Amniotic stem cell (primary cell): ENCODE results near the gene DDX23.
A peak's percentile ranks its signal among the peaks of the same experiment; 100 is the strongest.

ENCODE experiments used
- DNase-seq: peaks from one replicate; lab custom pipeline; 2025; lab: John Stamatoyannopoulos, UW

DDX23 gene

DNA sequence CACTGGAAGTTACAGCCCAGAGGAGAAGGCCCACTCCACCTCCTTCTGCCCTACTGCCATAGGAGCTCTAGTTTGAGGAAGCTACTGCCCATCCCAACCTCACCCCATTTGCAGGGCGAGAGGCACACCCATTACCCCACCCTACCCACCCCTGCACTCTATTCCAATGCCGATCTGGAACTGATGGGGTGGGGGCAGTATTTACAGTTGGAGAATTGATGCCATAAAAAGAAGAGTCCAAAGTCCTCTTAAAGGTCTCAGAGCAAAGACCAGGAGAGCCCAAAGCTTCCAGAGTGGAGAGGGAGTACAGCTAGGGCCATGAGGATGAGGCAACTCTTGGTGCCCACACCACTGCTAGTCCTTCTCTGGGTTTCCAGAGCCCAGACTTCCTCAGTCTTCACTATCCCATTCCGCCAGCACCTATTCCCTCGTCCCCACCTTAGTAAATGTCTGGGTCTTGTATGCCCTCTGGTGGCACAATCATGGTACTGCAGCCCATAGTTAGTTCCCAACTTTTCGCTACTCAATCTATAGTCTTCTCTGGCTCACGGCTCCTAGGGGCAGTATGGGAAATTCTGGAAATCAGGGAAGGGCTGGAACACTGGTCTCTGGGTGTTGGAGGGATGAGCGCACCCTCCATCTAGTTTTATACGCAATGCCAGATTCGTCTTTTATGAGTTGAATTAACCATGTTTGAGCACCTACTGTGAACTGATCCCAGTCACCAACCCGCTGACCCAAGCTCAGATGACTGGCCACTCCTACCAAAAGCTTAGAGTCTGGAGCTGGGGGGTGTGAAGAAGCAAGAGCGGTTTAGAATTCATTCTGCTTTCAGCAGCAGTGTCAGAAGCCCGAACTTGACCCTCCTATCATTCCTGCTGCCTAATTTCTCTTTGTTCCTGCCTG is 56.2 kb downstream of the DDX23 start:
- peak; percentile 63 for DNase-seq

DNA sequence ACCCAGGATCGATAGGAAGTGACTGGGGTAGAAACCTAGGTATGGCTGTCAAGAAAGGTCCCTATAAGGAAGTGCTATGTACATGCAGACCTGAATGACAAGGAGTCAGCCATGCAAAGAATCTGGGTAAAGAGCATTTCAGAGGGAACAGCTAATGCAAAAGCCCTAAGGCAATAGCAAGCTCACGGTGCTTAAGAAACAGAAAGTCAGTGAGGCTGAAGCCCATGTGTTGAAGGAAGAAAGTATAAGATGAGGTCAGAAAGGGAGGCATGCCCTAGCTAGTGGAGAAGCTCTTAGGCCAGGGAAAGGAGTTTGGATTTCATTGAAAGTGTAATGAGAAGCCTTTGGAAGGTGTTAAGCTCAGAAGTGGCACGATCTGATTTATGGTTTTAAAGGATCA is 57.1 kb downstream of the DDX23 start:
- peak; percentile 72 for DNase-seq

DNA sequence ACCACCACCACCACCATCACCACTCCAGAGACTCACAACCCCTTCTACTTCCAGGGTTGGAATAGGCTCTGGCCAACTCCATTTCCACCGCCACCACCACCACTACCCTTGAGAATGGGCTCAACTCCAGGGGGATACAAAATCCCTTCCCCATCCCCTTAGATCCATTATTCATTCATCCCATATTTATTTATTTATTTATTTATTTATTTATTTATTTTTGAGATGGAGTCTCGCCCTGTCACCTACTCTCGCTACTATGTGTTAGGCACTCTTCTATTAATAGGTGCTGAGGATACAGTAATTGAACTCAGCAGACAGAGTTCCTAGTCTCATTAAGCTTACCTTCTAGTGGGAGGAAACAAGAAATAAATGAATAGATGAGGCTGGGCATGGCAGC is 58.3 kb downstream of the DDX23 start:
- DNase-seq = no peak

DNA sequence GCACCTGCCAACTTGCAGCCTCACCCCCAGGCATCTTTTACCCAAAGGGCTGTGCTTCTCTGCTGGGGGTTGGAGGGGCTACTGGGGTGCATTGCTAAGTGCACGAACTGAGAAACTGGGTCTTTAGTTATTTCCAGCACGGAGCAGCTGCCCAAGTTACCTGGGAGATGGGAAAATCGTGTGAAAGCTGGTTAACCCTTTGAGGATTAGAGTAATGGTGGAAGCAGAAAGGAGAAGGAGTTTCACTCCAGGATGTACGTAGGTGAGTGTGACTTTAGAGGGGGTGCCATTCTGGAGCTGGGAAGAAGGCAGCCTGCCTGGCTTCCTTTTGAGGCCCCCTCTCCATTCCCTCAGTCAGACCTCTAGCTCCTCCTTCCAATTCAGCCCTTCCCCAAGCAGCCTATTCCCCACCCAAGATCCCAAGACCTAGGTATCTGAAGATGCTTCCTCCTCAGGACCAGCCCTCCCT is 62.1 kb downstream of the DDX23 start:
- no peak for DNase-seq

DNA sequence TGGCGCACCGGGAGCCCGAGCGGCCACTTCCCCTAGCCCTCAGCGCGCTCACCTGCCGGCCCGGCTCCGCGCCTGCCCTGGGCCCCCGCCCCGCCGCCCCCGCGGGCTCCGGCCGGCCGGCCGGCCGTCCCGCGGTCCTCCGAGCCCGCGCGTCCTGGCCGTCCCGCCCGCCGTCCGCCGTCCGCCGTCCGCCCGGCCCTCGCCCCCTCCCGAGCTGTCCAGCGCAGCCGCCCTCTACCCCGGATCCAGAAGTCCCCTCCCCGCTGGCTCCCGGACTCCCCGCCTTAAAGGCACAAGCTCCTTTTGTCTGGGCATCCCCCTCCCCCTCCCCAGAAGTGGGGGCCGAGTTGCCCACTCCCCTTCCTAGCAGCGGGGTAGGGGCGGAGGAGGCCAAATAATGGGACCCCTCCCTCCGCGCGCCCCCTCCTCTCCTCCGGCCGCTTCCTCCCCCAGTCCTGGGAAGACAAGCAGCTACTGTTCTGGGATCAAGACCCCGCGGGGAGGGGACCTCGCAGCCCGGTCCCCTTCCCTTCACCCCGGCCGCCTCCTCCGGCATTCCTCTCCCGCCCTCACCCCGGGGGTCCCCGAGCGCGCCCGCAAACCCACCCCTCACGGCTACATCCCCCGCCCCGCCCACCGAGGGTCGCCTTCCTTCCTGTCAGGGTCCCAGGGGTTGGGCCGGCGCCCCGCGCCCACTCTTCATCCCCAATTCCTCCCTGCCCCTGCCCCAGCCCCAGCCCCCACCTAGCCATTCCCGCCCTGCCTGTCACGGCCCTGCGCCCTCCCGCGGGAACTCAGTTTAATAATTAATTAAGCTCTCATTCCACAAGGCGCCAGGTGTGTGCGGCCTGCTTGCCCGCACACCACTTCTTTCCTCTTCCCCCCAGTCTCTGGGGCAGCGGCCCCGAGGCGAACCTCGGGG is 62.8 kb downstream of the DDX23 start, which contains the start of gene ADCY6:
TSS of gene ADCY6 (minus strand) at position 236 of the 922 bp plus-strand sequence. CDS start 5,655 bp downstream, outside the sequence.
- DNase-seq = peak; percentile 28

DNA sequence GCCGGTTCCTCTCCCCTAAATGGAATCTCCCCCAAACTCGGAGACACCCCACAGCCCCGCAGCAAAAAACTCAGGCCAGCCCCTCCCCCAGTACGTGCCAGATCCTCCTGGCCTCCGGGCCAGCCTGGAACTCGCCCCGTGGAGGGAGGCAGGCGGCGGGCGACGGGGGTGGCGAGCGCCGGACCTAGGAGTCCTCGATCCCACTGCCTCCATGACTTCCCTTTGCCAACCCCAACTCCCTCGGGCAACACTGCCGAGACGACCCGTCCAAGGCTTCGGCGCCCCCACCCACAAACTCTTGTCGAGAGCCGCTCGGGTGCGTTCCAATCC is 63.5 kb downstream of the DDX23 start:
- no peak for DNase-seq

DNA sequence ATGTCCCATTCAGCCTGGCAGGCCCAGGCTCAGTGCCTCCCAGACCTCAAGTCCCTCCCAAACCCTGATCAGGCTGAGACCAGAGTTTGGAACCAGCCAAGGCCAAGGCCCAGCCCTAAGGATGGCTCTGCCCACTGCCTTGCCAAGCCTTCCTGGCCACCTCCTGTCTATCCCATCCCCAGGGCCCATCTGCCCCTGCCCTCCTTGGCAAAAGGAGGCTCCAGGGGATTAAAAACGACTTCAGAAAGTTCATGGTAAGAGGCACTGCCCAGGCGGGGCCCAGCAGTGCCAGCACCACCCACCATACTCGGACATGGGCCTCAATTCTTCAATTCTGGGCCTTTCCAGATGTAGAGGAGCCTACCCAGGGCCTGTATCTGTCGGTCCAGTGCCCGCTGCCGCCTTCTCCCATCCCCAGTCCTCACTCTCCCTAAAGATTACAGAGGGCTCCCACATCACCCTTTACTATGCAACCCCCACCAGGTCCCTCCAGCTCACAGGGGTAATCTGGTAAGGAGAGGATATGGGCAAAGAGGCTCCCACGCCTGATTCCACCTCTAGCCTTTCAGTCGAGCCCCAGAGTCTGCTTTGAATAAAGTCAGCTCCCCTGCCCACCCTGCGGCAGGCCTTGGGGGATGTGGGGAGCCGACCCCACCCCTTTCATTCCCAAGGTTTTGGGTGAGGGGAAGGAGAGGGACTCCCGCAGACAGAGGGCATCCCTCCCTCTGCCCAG is 64.0 kb downstream of the DDX23 start:
- no peak for DNase-seq

DNA sequence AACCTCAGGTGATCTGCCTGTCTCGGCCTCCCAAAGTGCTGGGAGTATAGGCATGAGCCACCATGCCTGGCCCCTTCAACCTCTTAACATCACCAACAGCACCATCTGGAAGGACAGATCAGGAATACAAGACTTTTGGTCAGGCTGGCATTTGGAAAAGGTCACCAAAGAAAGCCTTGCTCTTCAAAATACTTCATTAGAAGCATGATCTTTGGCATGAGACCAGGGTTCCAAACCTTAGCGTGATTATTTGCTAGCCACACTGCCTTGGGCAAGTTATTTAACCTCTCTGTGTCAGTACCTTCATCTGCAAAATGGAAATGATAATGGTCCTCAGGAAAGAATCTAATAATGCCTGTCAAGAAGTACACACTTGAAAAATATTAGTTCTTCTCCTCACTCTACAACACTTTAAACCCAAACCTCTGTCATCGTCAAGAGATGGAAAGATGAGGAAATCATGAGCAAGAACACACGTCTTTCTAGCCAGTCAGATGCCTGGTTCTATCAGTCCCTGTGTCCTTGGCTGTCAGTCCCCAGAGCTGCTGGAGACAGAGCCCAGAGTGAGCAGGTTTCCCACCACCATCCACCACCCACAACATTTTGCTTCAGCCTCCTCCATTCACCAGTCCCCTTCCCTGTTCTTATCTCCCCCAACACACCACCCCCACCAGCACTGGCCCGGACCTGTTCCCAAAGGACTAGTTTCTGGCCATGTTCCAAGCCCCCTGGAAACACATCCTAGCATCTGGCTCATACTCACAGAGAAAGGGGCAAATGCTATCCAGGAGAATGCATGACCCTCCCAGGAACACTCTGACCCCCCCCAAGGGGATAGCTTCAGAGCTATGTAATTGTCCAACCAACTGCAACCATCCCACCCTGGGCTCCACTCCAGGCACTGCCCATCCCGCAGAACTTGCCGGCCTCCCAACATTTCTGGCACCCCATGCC is 65.1 kb downstream of the DDX23 start:
- no peak for DNase-seq

DNA sequence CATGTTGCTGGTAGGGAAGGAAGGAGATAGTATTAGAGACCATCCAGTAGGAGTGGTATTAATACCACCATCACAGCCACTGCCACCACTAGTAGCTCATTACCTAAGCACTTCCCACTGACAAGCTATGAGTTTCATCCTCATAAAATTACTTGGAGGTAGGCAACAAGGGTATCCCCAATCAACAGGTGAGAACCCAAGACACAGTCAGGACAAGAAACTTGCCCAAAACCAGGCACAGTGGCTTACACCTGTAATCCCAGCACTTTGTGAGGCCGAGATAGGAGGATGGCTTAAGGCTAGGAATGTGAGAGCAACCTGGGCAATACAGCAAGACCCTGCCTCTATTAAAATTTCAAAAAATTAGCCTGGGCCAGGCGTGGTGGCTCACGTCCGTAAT is 68.5 kb downstream of the DDX23 start:
- DNase-seq = no peak

DNA sequence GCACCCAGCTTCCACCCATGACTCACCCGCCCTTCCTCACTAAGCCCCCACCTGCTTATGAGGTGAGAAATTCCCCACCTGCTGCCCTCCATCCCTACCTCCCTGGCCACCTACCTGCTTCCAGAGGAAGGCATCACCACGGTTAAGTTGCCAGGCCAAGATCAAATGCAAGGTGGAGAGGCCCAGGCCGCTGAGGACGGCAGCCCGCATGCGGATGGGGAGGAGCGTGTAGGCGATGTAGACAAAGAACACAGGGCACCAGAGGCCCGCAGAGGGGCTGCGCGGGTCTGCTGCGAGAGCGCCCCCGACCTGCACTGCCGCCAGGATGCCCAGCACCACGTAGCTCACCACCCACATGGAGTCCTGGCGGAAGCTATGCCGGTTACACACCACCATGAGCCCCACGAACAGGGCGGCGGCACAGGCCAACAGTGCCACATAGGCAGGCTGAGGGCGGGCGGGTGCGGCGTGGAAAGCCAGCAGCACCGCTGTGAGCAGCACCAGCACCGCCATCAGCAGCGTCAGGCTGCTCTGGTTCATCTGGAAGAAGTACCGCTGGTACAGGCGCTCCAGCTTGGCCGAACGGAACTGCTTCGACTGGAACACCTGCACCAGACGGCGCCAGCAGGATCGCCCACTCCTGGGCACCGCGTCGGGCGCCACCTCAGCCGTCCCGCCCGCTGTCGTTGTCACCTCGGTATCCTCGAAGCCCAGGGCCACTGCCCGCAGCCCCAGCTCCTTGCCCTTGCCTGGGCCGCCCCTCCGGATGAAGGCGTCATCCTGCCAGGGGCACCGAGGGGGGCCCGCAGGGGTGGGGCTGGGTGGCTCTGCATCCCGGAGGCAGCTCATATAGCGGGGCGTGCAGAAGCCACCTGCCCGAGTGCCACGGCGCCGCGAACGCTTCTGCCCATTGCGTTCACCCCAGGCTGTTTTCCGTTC is 69.2 kb downstream of the DDX23 start:
- DNase-seq = no peak

DNA sequence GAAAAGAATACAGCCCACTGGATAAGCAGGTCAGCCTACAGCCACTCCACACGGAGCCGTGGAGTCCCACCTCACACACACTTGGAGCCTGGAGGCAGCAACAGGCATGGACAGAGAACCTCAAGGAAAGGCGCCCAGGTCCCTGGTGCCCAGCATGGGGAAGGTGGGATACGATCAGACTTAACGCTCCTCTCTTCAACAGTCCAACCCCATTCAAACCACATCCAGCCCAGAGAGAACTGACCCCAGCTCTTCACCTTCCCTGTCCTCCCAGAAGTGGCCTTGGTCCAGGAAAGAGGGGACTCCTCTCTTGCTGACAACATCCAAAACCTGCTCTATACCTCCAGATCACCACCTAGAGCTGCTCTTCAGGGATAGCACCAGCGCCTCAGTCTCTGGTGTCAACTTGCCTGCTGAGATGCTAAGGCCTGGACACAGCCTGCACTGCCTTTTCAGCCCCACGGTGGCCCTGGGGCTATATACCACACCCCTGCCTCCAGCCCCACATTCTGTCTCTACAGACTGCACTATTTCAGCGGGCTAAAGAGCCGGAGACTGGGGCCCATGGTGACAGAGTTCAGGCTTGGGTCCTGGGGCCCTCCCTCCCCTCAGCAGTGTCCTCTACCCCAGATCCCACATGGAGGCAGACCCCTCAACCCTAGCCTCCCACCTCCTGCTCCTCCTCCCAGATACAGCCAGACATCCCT is 70.1 kb downstream of the DDX23 start:
- no peak for DNase-seq

DNA sequence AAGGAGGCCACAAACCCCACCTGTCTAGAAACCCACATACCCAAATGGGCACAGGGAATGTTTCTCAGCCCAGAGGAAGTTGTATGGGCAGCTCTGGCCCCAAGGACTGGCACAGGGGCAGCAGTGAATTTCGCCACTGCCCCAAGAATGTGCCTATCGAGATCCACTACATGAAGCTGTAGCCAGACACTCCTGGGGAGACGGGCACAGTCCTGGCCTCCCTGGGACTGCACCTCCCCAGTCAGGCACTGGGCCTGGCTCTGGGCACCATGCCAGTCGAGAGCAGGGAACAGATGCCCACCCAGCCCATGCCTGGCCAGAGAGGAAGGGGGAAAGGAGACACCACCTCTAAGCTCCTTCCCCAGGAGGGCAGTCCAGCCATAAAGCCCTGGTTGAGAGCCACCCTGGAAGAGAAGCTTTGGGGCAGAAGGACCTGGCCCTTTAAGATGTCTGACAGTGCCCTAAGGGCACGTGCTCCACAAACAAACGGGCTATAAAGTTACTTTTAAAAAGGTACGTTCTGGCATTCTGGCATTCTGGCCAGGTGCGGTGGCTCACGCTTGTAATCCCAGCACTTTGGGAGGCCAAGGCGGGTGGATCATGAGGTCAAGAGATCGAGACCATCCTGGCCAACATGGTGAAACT is 71.5 kb downstream of the DDX23 start:
- no peak for DNase-seq

DNA sequence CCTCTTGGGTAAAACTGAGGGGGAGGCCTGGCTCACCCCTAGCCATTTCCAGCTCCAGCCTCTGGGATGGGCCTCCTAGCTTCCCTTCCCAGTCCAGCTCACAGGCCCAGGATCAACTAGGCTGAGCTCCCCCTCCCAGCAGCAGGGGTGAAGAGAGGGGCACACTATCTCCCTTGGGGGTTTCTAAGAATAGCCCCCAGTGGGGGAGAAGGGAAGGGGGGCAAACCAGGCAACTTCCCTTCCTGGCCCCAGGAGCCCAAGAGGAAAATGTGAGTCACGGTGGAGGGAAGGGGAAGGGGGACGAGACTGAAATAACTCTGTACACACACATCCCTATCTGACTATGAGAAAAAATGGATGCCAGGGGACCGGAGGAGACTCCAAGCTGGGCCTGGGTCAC is 72.1 kb downstream of the DDX23 start:
- no peak for DNase-seq
